Activated CD4-positive, alpha-beta memory T cell treated with anti-CD3 and anti-CD28 coated beads, Interleukin-2, amount 10 ng/mL, durations not matched to agents 7 days and 5 days (primary cell): Measurements from ENCODE around the gene EFCAB6. TPM values are rescaled to one million over a fixed set of nuclear protein-coding genes. Genes with fewer than 3 reads are reported as not detected.

Experiments used
- CTCF ChIA-PET: fragments of 350-600 bp; sonication (Branson Sonifier 250); formaldehyde crosslinking; loops from one replicate; lab custom pipeline; 2021; ENCODE audit warnings: antibody characterized with exemption, inconsistent platforms; lab: Charles Lee
- POLR2A ChIA-PET: fragments of 350-600 bp; sonication (Branson Sonifier 250); formaldehyde crosslinking; loops from one replicate; lab custom pipeline; 2021; ENCODE audit warnings: antibody characterized with exemption; lab: Charles Lee
- DNase-seq: peaks from one replicate; pipeline ENCODE4 v3.0.0-alpha.2; 2020
- H3K27ac Mint-ChIP-seq: one replicate; pipeline ENCODE4 v1.8.0; 2021; ENCODE audit warnings: mild to moderate bottlenecking, mixed read lengths
- H3K27me3 Mint-ChIP-seq: one replicate; pipeline ENCODE4 v1.8.0; 2021; ENCODE audit warnings: mixed read lengths
- H3K36me3 Mint-ChIP-seq: one replicate; pipeline ENCODE4 v1.8.0; 2021; ENCODE audit warnings: low read depth, mixed read lengths
- H3K4me1 Mint-ChIP-seq: one replicate; pipeline ENCODE4 v1.8.0; 2021; ENCODE audit warnings: mixed read lengths
- H3K4me3 Mint-ChIP-seq: one replicate; pipeline ENCODE4 v1.8.0; 2021; ENCODE audit warnings: mild to moderate bottlenecking, mixed read lengths
- H3K9me3 Mint-ChIP-seq: one replicate; pipeline ENCODE4 v1.8.0; 2021; ENCODE audit warnings: mixed read lengths
- total RNA-seq, 2 experiments: library from RNA; stranded (reverse); gene quantifications; one replicate each; pipeline ENCODE4 v1.2.3, GENCODE V29; 2021

Gene EFCAB6
- total RNA-seq, 2 experiments from 2014 or later = 0.18 TPM; not detected in 1

- Mint-ChIP-seq H3K27ac (no peak overlapping the region), H3K4me1 (no peaks in the 10 kb centered on the region), H3K4me3 (no peak overlapping the region), H3K27me3 (no peaks in the 10 kb centered on the region), H3K9me3 (no peaks in the 10 kb centered on the region), H3K36me3 (no peaks in the 10 kb centered on the region)
- ChIA-PET CTCF (no interaction called here), POLR2A (no interaction called here)
- no peak for DNase-seq
Measured at GRCh38 chr22:43504666-43505261, 307.3 kb downstream of the EFCAB6 start.

GRCh38 chr22:43504068-43504467, 308.0 kb downstream of the EFCAB6 start:
- no peak for DNase-seq
- ChIA-PET POLR2A (no interaction called here), CTCF (no interaction called here)
- no peaks in the 10 kb centered on the region for H3K4me1 Mint-ChIP-seq
- H3K9me3 Mint-ChIP-seq = no peaks in the 10 kb centered on the region
- no peak overlapping the region for H3K27ac Mint-ChIP-seq
- H3K4me3 Mint-ChIP-seq = no peak overlapping the region
- no peaks in the 10 kb centered on the region for H3K36me3 Mint-ChIP-seq
- H3K27me3 Mint-ChIP-seq = no peaks in the 10 kb centered on the region

- Mint-ChIP-seq H3K27me3 (no peaks in the 10 kb centered on the region), H3K9me3 (peaks cover under 1% of the 10 kb centered on the region), H3K4me3 (no peak overlapping the region), H3K27ac (no peak overlapping the region), H3K36me3 (no peaks in the 10 kb centered on the region), H3K4me1 (no peaks in the 10 kb centered on the region)
- ChIA-PET POLR2A (no interaction called here), CTCF (no interaction called here)
- no peak for DNase-seq
Measured at GRCh38 chr22:43502306-43502874, 309.7 kb downstream of the EFCAB6 start.

- no peak overlapping the region for H3K27ac Mint-ChIP-seq
- H3K4me1 Mint-ChIP-seq = no peaks in the 10 kb centered on the region
- CTCF ChIA-PET = no interaction called here
- no peak overlapping the region for H3K4me3 Mint-ChIP-seq
- H3K36me3 Mint-ChIP-seq = no peaks in the 10 kb centered on the region
- no peak for DNase-seq
- peaks cover 3% of the 10 kb centered on the region for H3K9me3 Mint-ChIP-seq
- POLR2A ChIA-PET = no interaction called here
- H3K27me3 Mint-ChIP-seq = no peaks in the 10 kb centered on the region
Measured at GRCh38 chr22:43501878-43502277, 310.2 kb downstream of the EFCAB6 start.

GRCh38 chr22:43500792-43501785, 311.0 kb downstream of the EFCAB6 start:
- POLR2A ChIA-PET = no interaction called here
- CTCF ChIA-PET = no interaction called here
- Mint-ChIP-seq H3K36me3 (no peaks in the 10 kb centered on the region), H3K27me3 (no peaks in the 10 kb centered on the region), H3K4me1 (no peaks in the 10 kb centered on the region), H3K27ac (no peak overlapping the region), H3K9me3 (peaks cover 3% of the 10 kb centered on the region), H3K4me3 (no peak overlapping the region)
- DNase-seq = no peak

- ChIA-PET CTCF (no interaction called here), POLR2A (no interaction called here)
- Mint-ChIP-seq H3K4me3 (no peak overlapping the region), H3K27me3 (no peaks in the 10 kb centered on the region), H3K4me1 (no peaks in the 10 kb centered on the region), H3K9me3 (peaks cover 3% of the 10 kb centered on the region), H3K36me3 (no peaks in the 10 kb centered on the region), H3K27ac (no peak overlapping the region)
- no peak for DNase-seq
Measured at GRCh38 chr22:43498856-43499253, 313.2 kb downstream of the EFCAB6 start.

DNA sequence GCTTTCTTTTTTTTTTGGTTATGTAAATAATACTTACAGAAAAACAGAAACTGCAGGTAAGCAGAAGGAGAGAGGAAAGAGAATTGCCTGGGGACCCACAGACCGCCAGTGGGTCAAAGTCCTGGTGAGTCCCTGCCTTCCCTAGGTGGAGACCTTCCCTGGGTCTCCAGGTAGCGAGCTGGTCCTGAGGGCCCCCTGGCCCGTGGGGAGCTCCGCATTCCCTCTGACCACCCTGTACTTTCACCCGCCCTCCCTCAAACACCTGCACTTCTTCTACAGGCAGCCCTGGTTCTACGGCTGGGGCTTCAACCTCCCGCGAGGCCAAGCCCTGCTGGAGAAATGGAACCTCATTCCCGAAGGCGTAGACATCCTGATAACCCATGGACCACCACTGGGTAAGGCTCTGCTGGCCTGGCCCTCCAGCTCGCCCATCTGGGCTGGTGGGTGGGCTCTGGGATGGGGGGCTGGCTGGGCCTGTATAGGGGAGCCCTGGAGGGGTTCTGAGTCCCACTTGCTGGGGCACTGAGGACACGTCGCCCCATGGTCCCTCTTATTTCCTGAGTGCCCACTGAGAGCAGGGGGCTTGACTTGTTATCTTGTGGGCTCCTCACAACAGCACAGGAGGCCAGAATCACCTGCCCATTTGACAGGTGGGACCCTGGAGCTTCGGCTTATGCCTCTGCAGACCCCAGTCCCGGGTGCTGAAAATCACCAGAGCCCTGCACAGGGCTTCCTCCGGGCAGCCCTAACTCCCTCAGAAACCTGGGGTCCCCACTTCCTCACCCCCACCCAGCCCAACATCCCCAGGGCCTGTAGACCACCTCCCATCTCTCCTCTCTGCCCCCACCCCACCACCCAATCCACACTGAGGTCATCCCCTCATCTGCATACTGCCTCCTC, 313.9 kb downstream of the EFCAB6 start:
- Mint-ChIP-seq H3K9me3 (peaks cover 3% of the 10 kb centered on the region), H3K4me3 (no peak overlapping the region), H3K36me3 (no peaks in the 10 kb centered on the region), H3K27me3 (no peaks in the 10 kb centered on the region), H3K4me1 (no peaks in the 10 kb centered on the region), H3K27ac (no peak overlapping the region)
- CTCF ChIA-PET = no interaction called here
- DNase-seq = no peak
- POLR2A ChIA-PET = no interaction called here

GRCh38 chr22:43493297-43493696, 318.8 kb downstream of the EFCAB6 start:
- Mint-ChIP-seq H3K36me3 (no peaks in the 10 kb centered on the region), H3K27ac (no peak overlapping the region), H3K4me3 (no peak overlapping the region), H3K27me3 (no peaks in the 10 kb centered on the region), H3K9me3 (peaks cover 10% of the 10 kb centered on the region), H3K4me1 (no peaks in the 10 kb centered on the region)
- ChIA-PET POLR2A (no interaction called here), CTCF (no interaction called here)
- DNase-seq = no peak

DNA sequence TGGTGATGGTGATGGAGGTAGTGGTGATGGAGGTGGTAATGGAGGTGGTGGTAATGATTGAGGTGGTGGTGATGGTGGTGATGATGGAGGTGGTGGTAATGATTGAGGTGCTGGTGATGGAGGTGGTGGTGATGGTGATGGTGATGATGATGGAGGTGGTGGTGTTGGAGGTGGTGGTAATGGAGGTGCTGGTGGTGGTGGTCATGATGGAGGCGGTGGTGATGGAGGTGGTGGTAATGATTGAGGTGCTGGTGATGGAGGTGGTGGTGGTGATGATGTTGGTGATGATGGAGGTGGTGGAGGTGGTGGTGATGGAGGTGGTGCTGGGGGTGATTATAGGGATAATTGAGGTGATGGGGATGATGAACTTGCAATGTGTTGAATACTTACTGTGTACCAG, 320.4 kb downstream of the EFCAB6 start:
- Mint-ChIP-seq H3K4me3 (no peak overlapping the region), H3K27ac (no peak overlapping the region), H3K27me3 (no peaks in the 10 kb centered on the region), H3K4me1 (no peaks in the 10 kb centered on the region), H3K36me3 (no peaks in the 10 kb centered on the region), H3K9me3 (peaks cover 7% of the 10 kb centered on the region)
- CTCF ChIA-PET = no interaction called here
- POLR2A ChIA-PET = no interaction called here
- no peak for DNase-seq

GRCh38 chr22:43491177-43491576, 320.9 kb downstream of the EFCAB6 start:
- H3K4me1 Mint-ChIP-seq = no peaks in the 10 kb centered on the region
- no peak overlapping the region for H3K4me3 Mint-ChIP-seq
- no peaks in the 10 kb centered on the region for H3K27me3 Mint-ChIP-seq
- POLR2A ChIA-PET = no interaction called here
- no peak overlapping the region for H3K27ac Mint-ChIP-seq
- CTCF ChIA-PET = no interaction called here
- DNase-seq = no peak
- H3K36me3 Mint-ChIP-seq = no peaks in the 10 kb centered on the region
- peaks cover 7% of the 10 kb centered on the region for H3K9me3 Mint-ChIP-seq

DNA sequence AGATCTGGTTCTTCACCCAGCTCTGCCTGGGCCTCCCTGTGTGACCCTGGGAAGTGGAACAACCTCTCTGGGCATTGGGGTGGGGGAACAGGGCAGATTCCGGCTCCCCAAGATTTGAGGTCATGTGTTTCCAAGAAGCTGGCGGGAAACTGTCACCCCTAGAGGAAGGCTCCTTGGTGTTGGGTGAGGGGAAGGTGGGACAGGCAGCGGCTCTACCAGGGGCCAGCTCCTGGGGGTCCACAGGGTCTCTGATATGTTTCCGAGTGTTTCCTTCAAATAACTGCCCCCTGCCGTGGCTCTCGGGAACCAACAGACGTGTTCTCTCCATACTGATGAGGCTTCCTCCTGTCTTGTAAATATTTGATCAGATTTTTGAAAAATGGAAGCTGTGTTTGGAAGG, 321.8 kb downstream of the EFCAB6 start:
- Mint-ChIP-seq H3K36me3 (no peaks in the 10 kb centered on the region), H3K27ac (no peak overlapping the region), H3K4me1 (no peaks in the 10 kb centered on the region), H3K27me3 (no peaks in the 10 kb centered on the region), H3K4me3 (no peak overlapping the region), H3K9me3 (peaks cover 7% of the 10 kb centered on the region)
- ChIA-PET POLR2A (no interaction called here), CTCF (no interaction called here)
- no peak for DNase-seq

GRCh38 chr22:43488937-43489336, 323.2 kb downstream of the EFCAB6 start:
- H3K36me3 Mint-ChIP-seq = no peaks in the 10 kb centered on the region
- H3K9me3 Mint-ChIP-seq = peaks cover 7% of the 10 kb centered on the region
- ChIA-PET CTCF (no interaction called here), POLR2A (no interaction called here)
- H3K27ac Mint-ChIP-seq = no peak overlapping the region
- H3K27me3 Mint-ChIP-seq = no peaks in the 10 kb centered on the region
- H3K4me3 Mint-ChIP-seq = no peak overlapping the region
- DNase-seq = no peak
- no peaks in the 10 kb centered on the region for H3K4me1 Mint-ChIP-seq
